ENCODE results near the gene NHSL2.

The NHSL2 gene

GRCh38 chrX:72080800-72081199 lies 170.2 kb downstream of the NHSL2 start:
- no peak for DNase-seq (ENCODE audit: insufficient read length, low spot score)
- TF ChIP-seq CTCF (IDR thresholded peaks at IDR 0.05; ENCODE audit: insufficient read depth, missing control alignments): no peak
- no peak for FAIRE-seq

- no peak for DNase-seq (ENCODE audit: insufficient read length, low spot score)
- no peak for FAIRE-seq
- no peak for TF ChIP-seq CTCF (IDR thresholded peaks at IDR 0.05; ENCODE audit: insufficient read depth, missing control alignments)
Measured at GRCh38 chrX:72081605-72082320, 171.1 kb downstream of the NHSL2 start.

- FAIRE-seq (no peak), DNase-seq (ENCODE audit: insufficient read length, low spot score) (no peak)
- no peak for TF ChIP-seq CTCF (IDR thresholded peaks at IDR 0.05; ENCODE audit: insufficient read depth, missing control alignments)
Measured at GRCh38 chrX:72083291-72083690, 172.6 kb downstream of the NHSL2 start.

- DNase-seq (ENCODE audit: insufficient read length, low spot score) (no peak), FAIRE-seq (no peak)
- TF ChIP-seq CTCF (IDR thresholded peaks at IDR 0.05; ENCODE audit: insufficient read depth, missing control alignments): no peak
Measured at GRCh38 chrX:72084114-72084513, 173.5 kb downstream of the NHSL2 start.

- FAIRE-seq: no peak
- TF ChIP-seq CTCF (IDR thresholded peaks at IDR 0.05; ENCODE audit: insufficient read depth, missing control alignments): no peak
- no peak for DNase-seq (ENCODE audit: insufficient read length, low spot score)
Measured at GRCh38 chrX:72086995-72087394, 176.3 kb downstream of the NHSL2 start.

- TF ChIP-seq CTCF (IDR thresholded peaks at IDR 0.05; ENCODE audit: insufficient read depth, missing control alignments): no peak
- no peak for DNase-seq (ENCODE audit: insufficient read length, low spot score)
- no peak for FAIRE-seq
Measured at GRCh38 chrX:72088761-72089160, 178.1 kb downstream of the NHSL2 start.

GRCh38 chrX:72089254-72089653 lies 178.6 kb downstream of the NHSL2 start:
- DNase-seq (ENCODE audit: insufficient read length, low spot score): no peak
- no peak for TF ChIP-seq CTCF (IDR thresholded peaks at IDR 0.05; ENCODE audit: insufficient read depth, missing control alignments)
- FAIRE-seq: no peak
